ENCODE data around the gene EFCAB9. TPM values are rescaled to one million over a fixed set of nuclear protein-coding genes. Genes with fewer than 3 reads are reported as not detected.

The EFCAB9 gene
- total RNA-seq, 4 donors from 2014 or later, result not detected

- DNase-seq, result peak in 1 of 3 donors; percentile 38
- no peaks in the 10 kb centered on the region for H3K27me3 ChIP-seq
- H3K4me1 ChIP-seq, result peaks cover 0 to 15% (median 2%) of the 10 kb centered on the region in 4 donors
- no peaks in the 10 kb centered on the region for H3K9me3 ChIP-seq
- H3K4me3 ChIP-seq, result peak overlapping the region in 3 of 4 donors; percentile 58 to 93 (median 90)
- TF ChIP-seq, protein P1, sequence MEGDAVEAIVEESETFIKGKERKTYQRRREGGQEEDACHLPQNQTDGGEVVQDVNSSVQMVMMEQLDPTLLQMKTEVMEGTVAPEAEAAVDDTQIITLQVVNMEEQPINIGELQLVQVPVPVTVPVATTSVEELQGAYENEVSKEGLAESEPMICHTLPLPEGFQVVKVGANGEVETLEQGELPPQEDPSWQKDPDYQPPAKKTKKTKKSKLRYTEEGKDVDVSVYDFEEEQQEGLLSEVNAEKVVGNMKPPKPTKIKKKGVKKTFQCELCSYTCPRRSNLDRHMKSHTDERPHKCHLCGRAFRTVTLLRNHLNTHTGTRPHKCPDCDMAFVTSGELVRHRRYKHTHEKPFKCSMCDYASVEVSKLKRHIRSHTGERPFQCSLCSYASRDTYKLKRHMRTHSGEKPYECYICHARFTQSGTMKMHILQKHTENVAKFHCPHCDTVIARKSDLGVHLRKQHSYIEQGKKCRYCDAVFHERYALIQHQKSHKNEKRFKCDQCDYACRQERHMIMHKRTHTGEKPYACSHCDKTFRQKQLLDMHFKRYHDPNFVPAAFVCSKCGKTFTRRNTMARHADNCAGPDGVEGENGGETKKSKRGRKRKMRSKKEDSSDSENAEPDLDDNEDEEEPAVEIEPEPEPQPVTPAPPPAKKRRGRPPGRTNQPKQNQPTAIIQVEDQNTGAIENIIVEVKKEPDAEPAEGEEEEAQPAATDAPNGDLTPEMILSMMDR (IDR thresholded peaks at IDR 0.05), result no peak
- no peak for TF ChIP-seq POLR2A (IDR thresholded peaks at IDR 0.05)
- no peaks in the 10 kb centered on the region for H3K36me3 ChIP-seq
- peak overlapping the region; percentile 72 to 99 (median 89) for H3K27ac ChIP-seq
These were observed 8.9 kb upstream of the EFCAB9 start for GRCh38 chr5:172185096-172185461.

DNA sequence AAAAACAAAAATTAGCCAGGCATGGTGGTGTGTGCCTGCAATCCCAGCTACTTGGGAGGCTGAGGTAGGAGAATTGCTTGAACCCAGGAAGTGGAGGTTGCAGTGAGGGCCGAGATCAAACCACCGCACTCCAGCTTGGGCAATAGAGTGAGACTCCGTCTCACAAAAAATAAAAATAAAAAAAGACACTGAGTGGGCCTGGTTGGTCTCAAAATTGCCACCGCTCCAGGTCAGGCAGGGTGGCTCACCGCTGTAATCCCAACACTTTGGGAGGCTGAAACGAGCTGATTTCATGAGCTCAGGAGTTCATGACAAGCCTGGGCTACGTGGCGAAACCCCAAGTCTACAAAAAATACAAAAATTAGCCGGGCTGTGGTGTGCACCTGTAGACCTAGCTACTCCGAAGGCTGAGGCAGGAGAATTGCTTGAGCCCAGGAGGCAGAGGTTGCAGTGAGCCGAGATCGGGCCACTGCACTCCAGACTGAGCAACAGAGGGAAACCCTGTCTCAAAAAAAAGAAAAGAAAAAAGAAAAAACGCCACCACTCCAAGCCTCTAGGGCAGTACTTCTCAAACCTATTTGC, 7.8 kb upstream of the EFCAB9 start:
- H3K27ac ChIP-seq, result peak overlapping the region; percentile 72 to 99 (median 89)
- H3K9me3 ChIP-seq, result no peaks in the 10 kb centered on the region
- H3K36me3 ChIP-seq, result no peaks in the 10 kb centered on the region
- no peak for DNase-seq
- no peaks in the 10 kb centered on the region for H3K27me3 ChIP-seq
- peaks cover 0 to 14% (median 2%) of the 10 kb centered on the region in 4 donors for H3K4me1 ChIP-seq
- H3K4me3 ChIP-seq, result peak overlapping the region; percentile 58 to 93 (median 78)
- TF ChIP-seq, protein P1 (IDR thresholded peaks at IDR 0.05), result no peak

- H3K27ac ChIP-seq, result peak overlapping the region; percentile 85 to 99 (median 90)
- no peaks in the 10 kb centered on the region for H3K36me3 ChIP-seq
- peaks cover 0 to 14% (median 2%) of the 10 kb centered on the region in 4 donors for H3K4me1 ChIP-seq
- no peaks in the 10 kb centered on the region for H3K9me3 ChIP-seq
- no peaks in the 10 kb centered on the region for H3K27me3 ChIP-seq
- TF ChIP-seq, protein P1 (IDR thresholded peaks at IDR 0.05), result peak in 1 of 6 experiments; percentile 8
- peak in 1 of 2 donors; percentile 31 for TF ChIP-seq POLR2A (IDR thresholded peaks at IDR 0.05)
- peak overlapping the region; percentile 58 to 93 (median 78) for H3K4me3 ChIP-seq
- peak; percentile 72 to 89 (median 79) for DNase-seq
These were observed 6.6 kb upstream of the EFCAB9 start for GRCh38 chr5:172187118-172188032.

GRCh38 chr5:172188033-172188892, 5.7 kb upstream of the EFCAB9 start, which contains the start of gene STK10:
Gene STK10 (minus strand): TSS chr5:172188224. CDS start chr5:172188042, 182 bp downstream.
- peak within 1 kb of the TSS; percentile 85 to 99 (median 90) for H3K27ac ChIP-seq
- DNase-seq, result peak; percentile 86 to 95 (median 95)
- H3K36me3 ChIP-seq, result no peaks in the 10 kb centered on the region
- peak within 1 kb of the TSS; percentile 58 to 93 (median 78) for H3K4me3 ChIP-seq
- H3K4me1 ChIP-seq, result peaks cover 0 to 14% (median 2%) of the 10 kb centered on the region in 4 donors
- TF ChIP-seq, protein P1 (IDR thresholded peaks at IDR 0.05), result peak; percentile 82 to 97 (median 94)
- peak; percentile 77 for TF ChIP-seq POLR2A (IDR thresholded peaks at IDR 0.05)
- H3K9me3 ChIP-seq, result no peaks in the 10 kb centered on the region
- H3K27me3 ChIP-seq, result no peaks in the 10 kb centered on the region
